Camera-type eye (tissue), 1 donor: Measurements from ENCODE around the gene MMP25. TPM values are rescaled to one million over a fixed set of nuclear protein-coding genes. Genes with fewer than 3 reads are reported as not detected.

Experiments
- total RNA-seq: library from RNA; depleted of rRNA; stranded (reverse); fragments of >200 nt; gene quantifications from one replicate; pipeline ENCODE4 v1.2.3, GENCODE V29; 2014

The MMP25 gene
- total RNA-seq: 2.1 TPM

GRCh38 chr16:3045758-3046640, at the start of gene MMP25:
Gene MMP25, plus strand, starts transcription at chr16:3046561. Its CDS starts 357 bp downstream, at chr16:3046918.

GRCh38 chr16:3012828-3013420, 33.4 kb upstream of the MMP25 start, which contains the start of gene CLDN9:
Gene CLDN9, plus strand, starts transcription at chr16:3012923. Its CDS starts 440 bp downstream, at chr16:3013363.

GRCh38 chr16:3017794-3018506, 28.4 kb upstream of the MMP25 start, which contains the start of gene CLDN6:
Gene CLDN6, minus strand, starts transcription at chr16:3018183. Its CDS starts 2,162 bp downstream, at chr16:3016021.

GRCh38 chr16:3020247-3020603, 26.1 kb upstream of the MMP25 start, which contains the start of gene TNFRSF12A:
Gene TNFRSF12A, plus strand, starts transcription at chr16:3020368. Its CDS starts 30 bp downstream, at chr16:3020398.

GRCh38 chr16:3023669-3024478, 22.5 kb upstream of the MMP25 start, which contains the start of the genes HCFC1R1 and THOC6:
Gene HCFC1R1, minus strand, starts transcription at chr16:3023942. Its CDS starts 1 bp downstream, at chr16:3023941.
Gene THOC6, plus strand, starts transcription at chr16:3024035. Its CDS starts 292 bp downstream, at chr16:3024327.

GRCh38 chr16:3036726-3037315, 9.5 kb upstream of the MMP25 start, which contains the start of gene BICDL2:
Gene BICDL2, minus strand, starts transcription at chr16:3036944. Its CDS starts 1,448 bp downstream, at chr16:3035496.

GRCh38 chr16:3065069-3065741, 18.8 kb downstream of the MMP25 start, which contains the start of gene IL32:
Gene IL32, plus strand, starts transcription at chr16:3065640. Its CDS starts 172 bp downstream, at chr16:3065812.

GRCh38 chr16:3098459-3099394, 52.4 kb downstream of the MMP25 start, which contains the start of gene ZSCAN10:
Gene ZSCAN10, minus strand, starts transcription at chr16:3099294. Its CDS starts 6,357 bp downstream, at chr16:3092937.

Other genes with a start within 250 kb of the MMP25 start
- not detected for gene PRSS41, start 248.1 kb upstream of the MMP25 start, total RNA-seq
- not detected for gene PRSS21, start 229.3 kb upstream of the MMP25 start, total RNA-seq
- gene ZG16B, start 216.3 kb upstream of the MMP25 start, total RNA-seq: 4.8 TPM
- gene PRSS22, start 188.4 kb upstream of the MMP25 start, total RNA-seq: 1.2 TPM
- gene FLYWCH2, start 163.3 kb upstream of the MMP25 start, total RNA-seq: 46.7 TPM
- 35.2 TPM for gene FLYWCH1, start 134.6 kb upstream of the MMP25 start, total RNA-seq
- 1.6 TPM for gene KREMEN2, start 82.3 kb upstream of the MMP25 start, total RNA-seq
- 23.0 TPM for gene PAQR4, start 77.2 kb upstream of the MMP25 start, total RNA-seq
- gene PKMYT1, start 66.1 kb upstream of the MMP25 start, total RNA-seq: 8.2 TPM
- gene CLDN9, start 33.6 kb upstream of the MMP25 start, total RNA-seq: not detected
- gene CLDN6, start 28.4 kb upstream of the MMP25 start, total RNA-seq: not detected
- gene TNFRSF12A, start 26.2 kb upstream of the MMP25 start, total RNA-seq: 10.3 TPM
- 10.0 TPM for gene HCFC1R1, start 22.6 kb upstream of the MMP25 start, total RNA-seq
- gene THOC6, start 22.5 kb upstream of the MMP25 start, total RNA-seq: 10.3 TPM
- gene BICDL2, start 9.6 kb upstream of the MMP25 start, total RNA-seq: 3.1 TPM
- gene IL32, start 19.1 kb downstream of the MMP25 start, total RNA-seq: 33.9 TPM
- not detected for gene ZSCAN10, start 52.7 kb downstream of the MMP25 start, total RNA-seq
- gene ZNF205, start 66.0 kb downstream of the MMP25 start, total RNA-seq: 19.0 TPM
- gene ZNF213, start 88.5 kb downstream of the MMP25 start, total RNA-seq: 13.0 TPM
- gene OR1F1, start 141.6 kb downstream of the MMP25 start, total RNA-seq: not detected
- gene ZNF200, start 188.6 kb downstream of the MMP25 start, total RNA-seq: 16.1 TPM
- gene MEFV, start 210.1 kb downstream of the MMP25 start, total RNA-seq: 0.99 TPM
- gene ZNF263, start 236.9 kb downstream of the MMP25 start, total RNA-seq: 82.8 TPM